Esophagus muscularis mucosa (tissue), 3 donors: Measurements from ENCODE around the gene SLC7A1.

Experiments
- CTCF ChIP-seq, 3 experiments: fragments of 200-600 bp in 2 of 3; fragments of 450-650 bp in 1 of 3; sonication (generic) in 2 of 3; IDR thresholded peaks; one replicate each; pipeline ENCODE4 v1.5.1; 2017 to 2019; ENCODE audit warnings: antibody characterized with exemption in 3 of 3, mild to moderate bottlenecking in 2 of 3, moderate library complexity in 1 of 3
- POLR2A ChIP-seq: fragments of 450-650 bp; IDR thresholded peaks from one replicate; pipeline ENCODE4 v1.6.1; 2017; ENCODE audit warnings: antibody characterized with exemption, moderate library complexity, mild to moderate bottlenecking, low read depth

GRCh38 chr13:29572575-29572974 lies 22.9 kb downstream of the SLC7A1 start:
- TF ChIP-seq CTCF (IDR thresholded peaks at IDR 0.05) (no peak), POLR2A (no peak)
